Hematopoietic multipotent progenitor cell treated with erythropoietin and hydrocortisone succinate and interleukin-3 and kit ligand, for 15 days (in vitro differentiated cells): ENCODE results near the gene TBX6.
A peak's percentile ranks its signal among the peaks of the same experiment; 100 is the strongest.

Experiments used
- DNase-seq: peaks from one replicate; pipeline ENCODE4 v3.0.0-alpha.2; 2015; ENCODE audit warnings: low spot score

The TBX6 gene

GRCh38 chr16:30113711-30114333, 22.1 kb upstream of the TBX6 start:
- DNase-seq, result no peak

GRCh38 chr16:30113031-30113710, 21.4 kb upstream of the TBX6 start, which contains the start of gene GDPD3:
GDPD3 (minus strand) TSS chr16:30113537; CDS start chr16:30113478, 59 bp downstream.
- DNase-seq, result no peak

GRCh38 chr16:30112197-30113030, 20.7 kb upstream of the TBX6 start:
- DNase-seq, result peak; percentile 53

- DNase-seq, result no peak
These were observed 18.9 kb upstream of the TBX6 start for GRCh38 chr16:30110661-30111060.

GRCh38 chr16:30108059-30108850, 16.5 kb upstream of the TBX6 start:
- no peak for DNase-seq

GRCh38 chr16:30104492-30104891, 12.8 kb upstream of the TBX6 start:
- no peak for DNase-seq

GRCh38 chr16:30104090-30104489, 12.4 kb upstream of the TBX6 start:
- DNase-seq, result no peak

- no peak for DNase-seq
These were observed 5.3 kb upstream of the TBX6 start for GRCh38 chr16:30096862-30097563.

GRCh38 chr16:30096105-30096861, 4.6 kb upstream of the TBX6 start, which contains the start of gene YPEL3:
YPEL3 (minus strand) TSS chr16:30096213; CDS start chr16:30095482, 731 bp downstream.
- peak; percentile 89 for DNase-seq

- peak; percentile 36 for DNase-seq
These were observed 3.7 kb upstream of the TBX6 start for GRCh38 chr16:30095166-30096078.

GRCh38 chr16:30094541-30095165, 2.9 kb upstream of the TBX6 start:
- no peak for DNase-seq

GRCh38 chr16:30092373-30093010, 768 bp upstream of the TBX6 start:
- DNase-seq, result peak; percentile 45

- DNase-seq, result no peak
These were observed 953 bp downstream of the TBX6 start for GRCh38 chr16:30090610-30091331.

GRCh38 chr16:30088832-30089624, 2.7 kb downstream of the TBX6 start:
- no peak for DNase-seq

GRCh38 chr16:30088237-30088831, 3.4 kb downstream of the TBX6 start:
- no peak for DNase-seq

GRCh38 chr16:30087181-30087898, 4.4 kb downstream of the TBX6 start:
- DNase-seq, result no peak
